H9 (cell line): Measurements from ENCODE around the gene BEST2. TPM values are rescaled to one million over a fixed set of nuclear protein-coding genes. Genes with fewer than 3 reads are reported as not detected.

ENCODE experiments used
- DNase-seq: peaks from one replicate; pipeline ENCODE4 v3.0.0-alpha.2; 2017
- H2AFZ ChIP-seq: one replicate; pipeline ENCODE4 v1.6.1; 2013; ENCODE audit warnings: mild to moderate bottlenecking, low read length, control low read depth, moderate library complexity
- H2AK5ac ChIP-seq: 2 replicates; pipeline ENCODE4 v1.6.1; 2013; ENCODE audit warnings: low read length, control low read depth, mixed read lengths; ENCODE audit not compliant: insufficient read length
- H2BK120ac ChIP-seq: one replicate; pipeline ENCODE4 v1.6.1; 2013; ENCODE audit warnings: low read depth, mild to moderate bottlenecking, low read length, control low read depth, inconsistent platforms; ENCODE audit not compliant: poor library complexity, severe bottlenecking
- H2BK12ac ChIP-seq: 2 replicates; pipeline ENCODE4 v1.6.1; 2013; ENCODE audit warnings: low read length, control low read depth, mixed read lengths, low read depth; ENCODE audit not compliant: insufficient read length
- H2BK15ac ChIP-seq: 2 replicates; pipeline ENCODE4 v1.6.1; 2013; ENCODE audit warnings: low read depth, low read length, control low read depth
- H2BK20ac ChIP-seq: one replicate; pipeline ENCODE4 v1.6.1; 2013; ENCODE audit warnings: low read depth, mild to moderate bottlenecking, low read length, control low read depth, inconsistent platforms; ENCODE audit not compliant: poor library complexity, severe bottlenecking
- H2BK5ac ChIP-seq: 2 replicates; pipeline ENCODE4 v1.6.1; 2013; ENCODE audit warnings: low read length, control low read depth, mixed read lengths; ENCODE audit not compliant: insufficient read length
- H3K14ac ChIP-seq: 2 replicates; pipeline ENCODE4 v1.6.1; 2013; ENCODE audit warnings: low read length, control low read depth; ENCODE audit not compliant: insufficient read depth
- H3K18ac ChIP-seq: 2 replicates; pipeline ENCODE4 v1.6.1; 2013; ENCODE audit warnings: low read depth, mild to moderate bottlenecking, mixed read lengths, low read length, control low read depth; ENCODE audit not compliant: insufficient read length
- H3K23ac ChIP-seq: 2 replicates; pipeline ENCODE4 v1.6.1; 2013; ENCODE audit warnings: low read length, control low read depth, mixed read lengths, low read depth; ENCODE audit not compliant: insufficient read length
- H3K23me2 ChIP-seq: 2 replicates; pipeline ENCODE4 v1.6.1; 2013; ENCODE audit warnings: low read depth, mild to moderate bottlenecking, mixed read lengths, low read length, control low read depth; ENCODE audit not compliant: insufficient read length, poor library complexity, severe bottlenecking
- H3K27ac ChIP-seq: 2 replicates; pipeline ENCODE4 v1.5.1; 2013; ENCODE audit warnings: low read length, control low read depth, mixed read lengths, low read depth; ENCODE audit not compliant: insufficient read length
- H3K27me3 ChIP-seq: 2 replicates; pipeline ENCODE4 v1.6.1; 2013; ENCODE audit warnings: low read length, control low read depth, inconsistent platforms; ENCODE audit not compliant: insufficient read depth
- H3K4ac ChIP-seq: 2 replicates; pipeline ENCODE4 v1.6.1; 2013; ENCODE audit warnings: low read depth, mild to moderate bottlenecking, control low read depth, inconsistent platforms, low read length, moderate library complexity
- H3K4me1 ChIP-seq: 2 replicates; pipeline ENCODE4 v1.6.1; 2013; ENCODE audit warnings: low read length, control low read depth, inconsistent platforms; ENCODE audit not compliant: insufficient read depth
- H3K4me2 ChIP-seq: 2 replicates; pipeline ENCODE4 v1.6.1; 2013; ENCODE audit warnings: low read length, control low read depth, mixed read lengths; ENCODE audit not compliant: insufficient read length, insufficient read depth
- H3K56ac ChIP-seq: 2 replicates; pipeline ENCODE4 v1.6.1; 2013; ENCODE audit warnings: low read depth, mild to moderate bottlenecking, mixed read lengths, low read length, control low read depth; ENCODE audit not compliant: insufficient read length
- H3K79me1 ChIP-seq: 2 replicates; pipeline ENCODE4 v1.6.1; 2013; ENCODE audit warnings: low read depth, mild to moderate bottlenecking, moderate library complexity, low read length, control low read depth, inconsistent platforms; ENCODE audit not compliant: insufficient read depth, poor library complexity, severe bottlenecking
- H3K79me2 ChIP-seq: 2 replicates; pipeline ENCODE4 v1.6.1; 2013; ENCODE audit warnings: low read length, control low read depth, inconsistent platforms; ENCODE audit not compliant: insufficient read depth
- H3K9ac ChIP-seq: 2 replicates; pipeline ENCODE4 v1.6.1; 2013; ENCODE audit warnings: low read length, control low read depth, mixed read lengths; ENCODE audit not compliant: insufficient read length; ENCODE audit errors: extremely low read depth
- H3K9me3 ChIP-seq: one replicate; pipeline ENCODE4 v1.6.1; 2013; ENCODE audit warnings: low read depth, low read length, inconsistent platforms; ENCODE audit not compliant: control insufficient read depth
- H3T11ph ChIP-seq: one replicate; pipeline ENCODE4 v1.6.1; 2013; ENCODE audit warnings: mild to moderate bottlenecking, low read length, control low read depth, inconsistent platforms
- H4K20me1 ChIP-seq: one replicate; pipeline ENCODE4 v1.6.1; 2013; ENCODE audit not compliant: control insufficient read depth, insufficient read length, insufficient read depth
- H4K5ac ChIP-seq: 2 replicates; pipeline ENCODE4 v1.6.1; 2013; ENCODE audit warnings: low read depth, mild to moderate bottlenecking, mixed read lengths, low read length, control low read depth; ENCODE audit not compliant: insufficient read length
- H4K8ac ChIP-seq: replicated peaks from 2 replicates; pipeline ENCODE4 v1.6.1; 2013; ENCODE audit warnings: low read length, control low read depth, mixed read lengths, low read depth; ENCODE audit not compliant: insufficient read length
- H4K91ac ChIP-seq: 2 replicates; pipeline ENCODE4 v1.6.1; 2013; ENCODE audit warnings: low read depth, mild to moderate bottlenecking, moderate library complexity, mixed read lengths, low read length, control low read depth; ENCODE audit not compliant: insufficient read length
- H3K27ac Mint-ChIP-seq, 3 experiments: 2 replicates in 2 of 3; 3 replicates in 1 of 3; pipeline ENCODE4 v1.8.0; 2020 to 2021; ENCODE audit warnings: mixed read lengths in 3 of 3, mild to moderate bottlenecking in 1 of 3, moderate library complexity in 1 of 3
- H3K27me3 Mint-ChIP-seq: 2 replicates; pipeline ENCODE4 v1.8.0; 2021; ENCODE audit warnings: low read depth, mild to moderate bottlenecking, moderate library complexity, mixed read lengths
- H3K36me3 Mint-ChIP-seq, 3 experiments: 2 replicates in 2 of 3; 3 replicates in 1 of 3; pipeline ENCODE4 v1.8.0; 2020 to 2021; ENCODE audit warnings: low read depth in 3 of 3, mixed read lengths in 3 of 3; ENCODE audit not compliant: insufficient read depth in 1 of 3
- H3K4me1 Mint-ChIP-seq, 2 experiments: 2 replicates each; pipeline ENCODE4 v1.8.0; 2020; ENCODE audit warnings: mixed read lengths in 2 of 2
- H3K4me3 Mint-ChIP-seq, 2 experiments: 2 replicates in 1 of 2; 3 replicates in 1 of 2; pipeline ENCODE4 v1.8.0; 2020 to 2021; ENCODE audit warnings: mild to moderate bottlenecking in 2 of 2, mixed read lengths in 2 of 2, moderate library complexity in 1 of 2
- H3K9me3 Mint-ChIP-seq, 2 experiments: 2 replicates in 1 of 2; 3 replicates in 1 of 2; pipeline ENCODE4 v1.8.0; 2020; ENCODE audit warnings: mild to moderate bottlenecking in 2 of 2, mixed read lengths in 2 of 2, moderate library complexity in 1 of 2
- CTCF ChIP-seq: fragments of 200-600 bp; sonication (generic); conservative IDR thresholded peaks from 3 replicates; pipeline ENCODE4 v1.8.0; 2021; ENCODE audit warnings: antibody characterized with exemption, mild to moderate bottlenecking
- WGBS: extraction: QIAGEN DNeasy Blood & Tissue Kit; methylation state at CpG from one replicate; pipeline ENCODE4 v1.1.7; 2013; ENCODE audit warnings: missing lambda C conversion rate, low lambda C conversion rate, mixed read lengths; ENCODE audit not compliant: insufficient read length; ENCODE audit errors: extremely low coverage; 5-methylcytosine and 5-hydroxymethylcytosine counted together
- total RNA-seq: library from RNA; stranded (reverse); gene quantifications from 2 replicates; pipeline ENCODE4 v1.2.1, GENCODE V29; 2021

Gene BEST2
- total RNA-seq, 1 experiment from 2014 or later, result 1.6 TPM

DNA sequence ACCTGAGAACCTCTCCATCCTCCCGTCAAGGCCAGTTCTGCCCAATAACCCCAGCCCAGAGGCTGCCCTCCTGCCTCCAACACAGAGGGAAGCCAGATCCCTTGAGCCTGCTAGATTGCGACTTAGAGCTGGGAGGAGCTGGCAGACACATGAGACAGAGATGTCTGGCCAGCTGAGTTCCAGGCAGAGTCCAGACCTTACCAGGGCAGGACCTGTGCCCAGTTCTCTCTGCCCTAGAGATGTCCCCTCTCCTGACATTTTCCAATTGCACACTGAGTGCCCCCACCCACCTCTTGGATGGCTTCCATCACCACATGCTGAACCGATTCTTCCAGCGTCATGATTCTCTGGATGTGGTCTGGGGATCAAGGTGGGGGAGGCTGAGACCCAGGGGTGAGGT lies 20.7 kb downstream of the BEST2 start:
- Histone ChIP-seq H3K4me1 (no peaks in the 10 kb centered on the region; the same call in 1 of the 2 replicates), H3K9me3 (no peaks in the 10 kb centered on the region), H2BK12ac (no peak overlapping the region), H3T11ph (no peak overlapping the region), H3K79me1 (no peaks in the 10 kb centered on the region), H2BK15ac (no peak overlapping the region), H3K79me2 (no peaks in the 10 kb centered on the region), H3K56ac (no peak overlapping the region), H2BK5ac (no peak overlapping the region), H4K91ac (no peak overlapping the region), H4K8ac (no peak overlapping the region), H4K20me1 (no peaks in the 10 kb centered on the region), H2BK120ac (no peak overlapping the region), H2BK20ac (no peak overlapping the region), H3K4me2 (no peak overlapping the region), H4K5ac (no peak overlapping the region), H3K4ac (no peak overlapping the region), H3K9ac (no peak overlapping the region), H3K18ac (no peak overlapping the region), H3K23ac (no peak overlapping the region), H3K14ac (no peak overlapping the region), H3K23me2 (peaks cover 3% of the 10 kb centered on the region), H3K27ac (no peak overlapping the region), H3K27me3 (no peaks in the 10 kb centered on the region), H2AK5ac (no peak overlapping the region), H2AFZ (no peak overlapping the region)
- H3K27ac Mint-ChIP-seq, result no peak overlapping the region; a peak in 1 of 7 replicates
- H3K9me3 Mint-ChIP-seq, result no peaks in the 10 kb centered on the region
- peaks cover 19 to 22% of the 10 kb centered on the region in 2 experiments for H3K4me1 Mint-ChIP-seq
- H3K27me3 Mint-ChIP-seq, result no peaks in the 10 kb centered on the region
- no CpG with 5 or more reads among the region's 4 CpGs for WGBS
- H3K36me3 Mint-ChIP-seq, result peaks cover 21 to 34% (median 32%) of the 10 kb centered on the region in 3 experiments
- no peak for TF ChIP-seq CTCF
- H3K4me3 Mint-ChIP-seq, result peak overlapping the region in 1 of 2 experiments; percentile 14; a peak in 1 of 5 replicates
- no peak for DNase-seq
